HG02623 (cell line): ENCODE results near the gene UBE2H.
"Not testable (repeated sequence)": the region's sequence is repeated elsewhere in the genome, so short reads cannot be mapped to it uniquely, and the experiment has no call there.

Source experiments
- ATAC-seq: cut with Tn5 transposase; IDR thresholded peaks from one replicate; pipeline ENCODE4 v1.9.1; 2021; ENCODE audit warnings: moderate library complexity; ENCODE audit not compliant: unreplicated experiment

UBE2H gene

DNA sequence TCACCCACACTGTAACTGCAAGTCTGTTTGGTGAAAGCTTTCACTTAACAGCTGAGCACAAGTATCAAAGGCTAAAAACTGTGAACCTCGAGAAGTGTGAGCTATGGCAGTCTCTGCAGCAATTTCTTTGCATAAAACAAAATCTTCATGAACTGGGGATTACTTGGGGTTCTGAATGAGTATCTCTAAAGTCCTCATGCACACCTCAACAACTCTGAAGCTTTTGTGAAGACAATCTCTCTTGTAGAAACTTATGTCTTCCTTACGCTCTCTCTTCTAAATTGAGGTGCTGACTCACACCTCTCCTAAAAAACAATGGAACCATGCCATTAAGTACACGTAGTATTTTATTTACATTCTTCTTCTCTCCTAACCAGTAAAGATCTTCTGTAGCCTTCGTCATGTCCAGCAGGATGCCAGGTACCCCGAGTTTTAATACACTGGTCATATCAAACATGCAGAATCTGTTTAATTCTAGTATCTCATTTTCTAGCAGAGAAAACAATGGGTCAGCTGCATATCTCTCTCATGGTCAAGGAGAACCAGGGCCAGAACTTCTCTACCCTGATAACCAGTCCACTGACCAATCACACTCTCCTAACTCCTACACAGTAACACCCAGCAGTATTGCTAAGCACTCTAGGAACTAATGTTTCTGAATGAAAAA, 76.9 kb downstream of the UBE2H start:
- no peak for ATAC-seq

GRCh38 chr7:129875160-129875559, 77.6 kb downstream of the UBE2H start:
- no peak for ATAC-seq

- ATAC-seq = no peak
These were observed 78.0 kb downstream of the UBE2H start for GRCh38 chr7:129874722-129875121.

GRCh38 chr7:129872054-129872453, 80.7 kb downstream of the UBE2H start:
- ATAC-seq = no peak

- ATAC-seq = no peak
These were observed 82.1 kb downstream of the UBE2H start for GRCh38 chr7:129870668-129871067.

DNA sequence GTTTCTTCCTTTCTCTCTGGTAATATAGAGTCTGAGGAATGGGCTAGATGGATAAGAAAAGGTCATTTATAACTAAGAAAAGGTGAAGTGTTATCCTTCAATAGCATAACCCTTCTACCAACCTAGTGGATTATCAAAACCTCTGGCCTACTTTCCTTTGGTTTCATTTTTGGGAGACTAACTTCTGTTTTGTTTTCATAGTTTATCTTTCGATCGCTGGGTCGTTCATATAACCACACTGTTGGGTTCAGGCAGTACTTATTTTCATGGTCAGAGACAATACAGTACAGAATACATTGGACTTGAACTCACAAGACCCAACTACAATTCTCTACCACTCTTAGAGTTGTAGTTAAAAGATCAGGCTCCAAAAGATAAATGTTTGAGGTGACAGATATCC, 86.5 kb downstream of the UBE2H start:
- ATAC-seq = no peak

- no peak for ATAC-seq
These were observed 86.9 kb downstream of the UBE2H start for GRCh38 chr7:129865925-129866201.

DNA sequence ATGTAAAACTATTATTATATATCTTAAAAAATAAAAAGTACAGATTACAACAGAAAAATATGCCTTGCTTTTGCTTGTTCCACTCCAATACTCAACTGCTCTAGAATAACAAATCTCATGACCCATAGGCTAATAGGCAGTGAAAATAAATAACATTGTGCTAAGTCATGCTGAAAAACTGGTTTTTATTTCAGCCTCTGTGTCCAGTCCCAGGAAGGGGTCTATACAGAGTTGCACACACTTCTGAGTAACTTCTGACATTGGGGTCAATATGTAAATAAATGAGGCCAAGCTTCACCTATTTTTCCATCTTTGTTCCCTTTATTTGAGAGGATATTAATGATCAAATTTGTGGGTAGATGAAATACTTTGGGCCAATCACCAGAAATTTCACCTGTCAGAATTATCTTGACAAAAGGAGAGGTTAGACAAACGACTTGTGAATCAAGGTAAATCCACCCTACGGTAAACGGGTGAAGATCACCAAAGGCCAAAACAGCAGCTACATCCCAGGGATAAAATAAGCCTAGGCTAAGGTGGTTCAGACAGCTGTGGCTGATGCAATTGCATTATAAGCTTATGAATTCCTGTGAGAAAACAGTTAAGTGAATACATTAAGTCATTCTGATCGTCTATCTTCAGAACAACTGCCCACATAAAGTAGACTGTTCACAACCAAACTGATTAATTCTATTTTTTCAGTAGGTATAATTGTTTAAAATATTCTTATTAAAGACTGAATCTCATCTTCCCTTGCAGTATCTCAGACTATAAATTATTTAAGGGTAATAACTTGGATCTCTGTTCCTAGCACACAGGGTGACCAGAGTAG, 87.5 kb downstream of the UBE2H start:
- no peak for ATAC-seq

- not testable (repeated sequence) for ATAC-seq
These were observed 88.1 kb downstream of the UBE2H start for GRCh38 chr7:129864676-129865075.

DNA sequence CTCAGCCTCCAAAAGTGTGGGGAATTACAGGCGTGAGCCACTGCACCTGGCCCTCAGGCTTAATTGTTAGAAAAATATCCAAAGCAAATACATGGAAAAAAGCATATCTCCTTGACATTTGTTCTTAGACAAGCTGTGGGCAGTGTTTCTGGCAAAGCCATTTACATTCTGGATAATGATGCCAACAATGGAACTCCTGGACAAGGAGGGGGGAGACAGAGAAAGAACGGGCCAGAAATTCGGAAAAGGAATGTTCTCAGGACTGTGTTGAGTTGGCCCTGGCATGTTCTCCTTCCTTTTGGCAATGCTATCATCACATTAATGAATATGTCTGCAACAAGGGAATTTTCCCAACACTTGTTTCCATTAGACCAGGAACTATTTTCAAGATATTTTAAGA, 88.7 kb downstream of the UBE2H start:
- no peak for ATAC-seq

DNA sequence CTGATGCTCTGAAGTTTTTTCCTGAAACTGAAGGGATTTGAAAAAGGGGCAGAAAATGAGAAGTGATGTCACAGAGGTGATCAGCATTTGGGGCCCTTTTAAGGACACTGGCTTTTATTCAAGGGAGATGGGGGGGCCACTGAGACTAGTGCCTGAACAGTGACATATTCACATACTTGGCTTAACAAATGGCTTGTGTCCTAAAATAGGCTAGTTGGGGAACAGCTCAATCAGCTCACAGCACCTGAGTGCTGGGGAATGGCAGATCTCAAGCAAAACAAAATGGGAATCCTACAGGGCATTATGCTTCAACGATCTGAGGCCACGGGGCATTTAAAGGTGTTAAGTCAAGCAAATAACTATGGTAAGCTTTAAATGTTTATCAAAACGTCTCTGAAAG, 90.1 kb downstream of the UBE2H start:
- no peak for ATAC-seq

GRCh38 chr7:129860784-129861183, 92.0 kb downstream of the UBE2H start:
- not testable (repeated sequence) for ATAC-seq

DNA sequence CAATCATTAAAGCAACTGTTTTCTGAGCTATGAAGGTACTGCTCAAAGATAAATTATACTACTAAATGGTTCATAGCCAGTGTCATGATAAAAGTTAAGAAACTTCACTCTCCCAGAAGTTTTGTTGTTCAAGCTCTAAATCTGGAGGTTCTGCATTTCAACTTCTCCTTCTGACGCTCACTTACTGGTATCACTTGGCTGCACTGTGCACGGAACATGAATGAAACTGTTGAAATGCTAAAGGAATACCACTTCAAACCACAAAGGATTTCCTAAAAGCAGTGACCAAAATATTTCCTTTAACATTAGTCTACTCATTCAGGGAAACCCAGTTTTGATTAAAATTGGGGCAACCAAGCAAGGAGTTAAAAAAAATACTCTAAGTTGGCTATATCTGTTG, 93.6 kb downstream of the UBE2H start:
- ATAC-seq = no peak

GRCh38 chr7:129858490-129858889, 94.3 kb downstream of the UBE2H start:
- no peak for ATAC-seq

DNA sequence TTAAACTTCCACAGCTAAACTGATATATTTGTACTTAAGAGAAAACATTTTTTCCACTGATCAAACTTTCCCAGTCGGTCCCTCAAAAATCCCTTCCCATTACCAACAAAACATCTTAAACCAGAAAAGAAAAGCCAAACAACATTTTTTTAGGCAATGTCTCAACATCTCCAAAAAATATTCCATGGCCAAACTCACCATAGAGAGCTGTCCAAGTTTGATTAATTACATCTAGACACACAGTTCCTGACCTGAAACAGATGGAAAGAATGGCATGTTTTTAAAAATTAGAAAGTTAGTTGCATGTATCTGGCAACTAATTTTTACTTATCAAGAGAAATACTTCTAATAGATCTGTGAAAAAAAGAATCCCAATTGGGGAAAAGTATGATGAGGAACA, 95.4 kb downstream of the UBE2H start:
- no peak for ATAC-seq

- ATAC-seq = no peak
These were observed 96.6 kb downstream of the UBE2H start for GRCh38 chr7:129855935-129856717.

DNA sequence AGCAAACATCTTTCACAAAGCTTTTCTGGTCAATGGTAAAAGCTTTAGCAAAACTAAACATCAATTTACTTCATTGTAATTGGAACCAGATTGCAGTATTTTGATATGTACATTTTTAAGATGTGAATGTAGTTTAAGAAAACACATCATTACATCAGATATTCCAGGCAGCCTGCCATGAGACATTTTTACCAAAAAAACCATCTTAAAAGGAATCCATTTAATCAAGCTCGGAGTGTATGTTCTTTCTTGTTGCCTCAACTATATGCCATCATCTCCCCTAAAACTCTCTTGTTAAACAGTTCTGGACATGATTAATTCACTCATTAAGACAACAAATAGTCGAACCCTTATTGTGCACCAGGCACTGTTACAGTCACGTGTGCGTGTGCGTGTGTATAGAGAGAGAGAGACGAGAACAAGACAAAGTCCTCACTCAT, 97.5 kb downstream of the UBE2H start:
- ATAC-seq = no peak

DNA sequence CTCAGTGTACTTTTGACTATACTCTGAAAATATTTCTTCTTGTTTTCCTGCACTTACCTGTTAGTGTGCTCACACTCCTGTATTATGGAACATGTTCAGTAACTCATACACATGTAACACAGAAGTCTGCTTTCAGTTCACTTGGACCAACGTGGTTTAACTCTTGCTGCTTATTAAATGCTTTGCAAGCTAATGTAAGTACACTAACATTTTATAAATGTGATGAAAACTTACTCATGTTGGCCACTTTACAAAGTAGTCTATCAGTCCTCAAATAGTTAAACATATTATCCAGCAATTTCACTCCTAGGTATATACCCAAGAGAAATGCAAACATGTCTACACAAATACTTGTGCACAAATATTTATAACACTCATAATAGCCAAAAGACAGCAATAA, 98.4 kb downstream of the UBE2H start:
- ATAC-seq = no peak

- ATAC-seq = no peak
These were observed 99.0 kb downstream of the UBE2H start for GRCh38 chr7:129853661-129854268.

DNA sequence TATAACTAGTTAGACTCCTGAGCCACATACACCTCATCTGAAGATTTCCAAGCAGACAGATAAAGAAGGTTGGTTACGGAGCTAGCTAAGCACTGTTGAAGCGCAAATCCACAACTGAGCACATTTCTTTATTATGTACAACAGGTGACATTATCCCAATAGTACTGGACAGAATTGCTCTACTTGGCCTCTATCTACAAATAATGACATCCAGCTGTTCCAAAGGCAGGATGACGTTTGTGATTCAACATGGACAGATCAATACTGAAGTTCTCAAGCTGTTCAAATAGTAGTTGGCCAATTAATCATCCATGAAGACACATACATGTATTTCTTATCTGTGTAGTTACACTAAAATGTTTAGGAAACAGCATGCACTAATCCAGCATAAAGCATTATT, 101.0 kb downstream of the UBE2H start:
- ATAC-seq = no peak

GRCh38 chr7:129851174-129851573, 101.6 kb downstream of the UBE2H start:
- ATAC-seq = no peak
